Measurements from ENCODE around the gene CPEB2.

DNA sequence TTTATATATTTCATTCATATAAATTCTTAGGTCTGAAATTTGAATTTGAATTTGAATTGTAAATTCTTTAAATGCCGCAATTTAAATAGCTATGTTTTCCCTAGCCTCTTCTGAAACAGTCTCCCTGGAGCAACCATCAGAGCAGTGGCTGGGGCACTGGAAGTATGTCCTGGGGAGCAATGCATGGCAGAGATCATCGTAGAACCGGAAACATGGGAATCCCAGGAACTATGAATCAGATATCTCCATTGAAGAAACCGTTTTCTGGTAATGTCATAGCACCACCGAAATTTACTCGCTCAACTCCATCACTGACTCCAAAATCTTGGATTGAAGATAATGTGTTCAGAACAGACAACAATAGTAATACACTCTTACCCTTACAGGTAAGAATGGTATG, 4.9 kb downstream of the CPEB2 start:
- TF ChIP-seq, protein P1, sequence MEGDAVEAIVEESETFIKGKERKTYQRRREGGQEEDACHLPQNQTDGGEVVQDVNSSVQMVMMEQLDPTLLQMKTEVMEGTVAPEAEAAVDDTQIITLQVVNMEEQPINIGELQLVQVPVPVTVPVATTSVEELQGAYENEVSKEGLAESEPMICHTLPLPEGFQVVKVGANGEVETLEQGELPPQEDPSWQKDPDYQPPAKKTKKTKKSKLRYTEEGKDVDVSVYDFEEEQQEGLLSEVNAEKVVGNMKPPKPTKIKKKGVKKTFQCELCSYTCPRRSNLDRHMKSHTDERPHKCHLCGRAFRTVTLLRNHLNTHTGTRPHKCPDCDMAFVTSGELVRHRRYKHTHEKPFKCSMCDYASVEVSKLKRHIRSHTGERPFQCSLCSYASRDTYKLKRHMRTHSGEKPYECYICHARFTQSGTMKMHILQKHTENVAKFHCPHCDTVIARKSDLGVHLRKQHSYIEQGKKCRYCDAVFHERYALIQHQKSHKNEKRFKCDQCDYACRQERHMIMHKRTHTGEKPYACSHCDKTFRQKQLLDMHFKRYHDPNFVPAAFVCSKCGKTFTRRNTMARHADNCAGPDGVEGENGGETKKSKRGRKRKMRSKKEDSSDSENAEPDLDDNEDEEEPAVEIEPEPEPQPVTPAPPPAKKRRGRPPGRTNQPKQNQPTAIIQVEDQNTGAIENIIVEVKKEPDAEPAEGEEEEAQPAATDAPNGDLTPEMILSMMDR (IDR thresholded peaks at IDR 0.05) = no peak
- TF ChIP-seq EP300 (IDR thresholded peaks at IDR 0.05; ENCODE audit: low read depth) = no peak

Measured in transverse colon (tissue), 3 donors.